Endothelial cell of umbilical vein (primary cell): ENCODE measurements around the gene SPDYE3. TPM values are rescaled to one million over a fixed set of nuclear protein-coding genes. Genes with fewer than 3 reads are reported as not detected.
A peak's percentile ranks its signal among the peaks of the same experiment; 100 is the strongest.

Experiments
- BruUV-seq: library from RNA; stranded (reverse); fragments of 400-500 nt; replicated peaks from 2 replicates; lab custom pipeline; 2021; lab: Mats Ljungman, UMichigan
- CTCF ChIA-PET: fragments of 300-600, 350-600 bp; sonication (Branson Sonifier 250); formaldehyde crosslinking; loops from one replicate; lab custom pipeline; 2021; ENCODE audit warnings: antibody characterized with exemption, inconsistent platforms; lab: Charles Lee
- POLR2A ChIA-PET: fragments of 300-600, 350-600 bp; sonication (Branson Sonifier 250); formaldehyde crosslinking; loops from one replicate; lab custom pipeline; 2021; ENCODE audit warnings: antibody characterized with exemption, inconsistent platforms; lab: Charles Lee
- DNase-seq: peaks from one replicate; pipeline ENCODE4 v3.0.0-alpha.2; 2011; ENCODE audit warnings: low read depth, low spot score
- FAIRE-seq: peaks from 2 replicates; lab custom pipeline; 2011; peaks lifted over from hg19 to GRCh38; lab: Jason Lieb, UNC
- H2AFZ ChIP-seq: 2 replicates; pipeline ENCODE4 v1.6.0; 2012; ENCODE audit warnings: low read depth, low read length, control low read depth, inconsistent platforms
- H3K27ac ChIP-seq: 2 replicates; pipeline ENCODE4 v1.5.1; 2011; ENCODE audit warnings: low read depth, mild to moderate bottlenecking, control low read depth, low read length, moderate library complexity; ENCODE audit not compliant: insufficient read depth
- H3K27me3 ChIP-seq, 2 experiments: 2 replicates each; pipeline versions ENCODE4 v1.6.0 to v1.6.1; 2011; ENCODE audit warnings: low read length in 2 of 2, mixed read lengths in 1 of 2; ENCODE audit not compliant: control insufficient read depth in 2 of 2, insufficient read depth in 2 of 2
- H3K36me3 ChIP-seq, 2 experiments: 2 replicates in 1 of 2; 3 replicates in 1 of 2; pipeline ENCODE4 v1.5.1; 2011; ENCODE audit warnings: low read length in 2 of 2, mild to moderate bottlenecking in 1 of 2, moderate library complexity in 1 of 2; ENCODE audit not compliant: control insufficient read depth in 2 of 2, insufficient read depth in 2 of 2; ENCODE audit errors: extremely low read depth in 1 of 2
- H3K4me1 ChIP-seq: 3 replicates; pipeline ENCODE4 v1.5.1; 2011; ENCODE audit warnings: mild to moderate bottlenecking, low read length; ENCODE audit not compliant: control insufficient read depth, insufficient read depth; ENCODE audit errors: extremely low read depth
- H3K4me2 ChIP-seq: 2 replicates; pipeline ENCODE4 v1.6.1; 2011; ENCODE audit warnings: low read length, control low read depth, mixed read lengths; ENCODE audit not compliant: insufficient read depth
- H3K4me3 ChIP-seq, 3 experiments: fragments of 200-600 bp in 1 of 3; sonication (generic), shearing (Covaris generic) in 1 of 3; replicated peaks in 1 of 3; 2 replicates each; pipeline ENCODE4 v1.5.1; 2011 to 2016; ENCODE audit warnings: control low read depth in 3 of 3, low read length in 3 of 3, mild to moderate bottlenecking in 2 of 3, inconsistent platforms in 1 of 3, low read depth in 1 of 3, moderate library complexity in 1 of 3; ENCODE audit not compliant: insufficient read depth in 1 of 3
- H3K79me2 ChIP-seq: 2 replicates; pipeline ENCODE4 v1.6.0; 2012; ENCODE audit warnings: low read length, inconsistent platforms; ENCODE audit not compliant: control insufficient read depth, insufficient read depth
- H3K9ac ChIP-seq: replicated peaks from 2 replicates; pipeline ENCODE3; 2011; ENCODE audit warnings: low read length, control low read depth; ENCODE audit not compliant: insufficient read depth; ENCODE audit errors: extremely low read depth
- H3K9me1 ChIP-seq: replicated peaks from 3 replicates; pipeline ENCODE4 v1.6.0; 2011; ENCODE audit warnings: mild to moderate bottlenecking, low read length; ENCODE audit not compliant: control insufficient read depth, insufficient read depth; ENCODE audit errors: extremely low read depth
- H3K9me3 ChIP-seq: replicated peaks from 2 replicates; pipeline ENCODE4 v1.5.1; 2012; ENCODE audit warnings: low read length, inconsistent platforms; ENCODE audit not compliant: control insufficient read depth, insufficient read depth
- H4K20me1 ChIP-seq: replicated peaks from 2 replicates; pipeline ENCODE3; 2011; ENCODE audit warnings: mild to moderate bottlenecking, low read length; ENCODE audit not compliant: control insufficient read depth, insufficient read depth; ENCODE audit errors: extremely low read depth
- CTCF ChIP-seq, 2 donors: IDR thresholded peaks; 1 replicate in 1 of 2; 2 replicates in 1 of 2; pipeline ENCODE4 v1.5.1; 2011; ENCODE audit warnings: low read length in 2 of 2, mild to moderate bottlenecking in 2 of 2, moderate library complexity in 2 of 2, control low read depth in 1 of 2, inconsistent platforms in 1 of 2, low read depth in 1 of 2; ENCODE audit not compliant: insufficient read depth in 1 of 2; ENCODE audit errors: extremely low read depth in 1 of 2
- EZH2 ChIP-seq: IDR thresholded peaks from 2 replicates; pipeline ENCODE4 v1.6.1; 2012; ENCODE audit warnings: borderline replicate concordance, low read depth, mild to moderate bottlenecking, moderate library complexity, low read length, inconsistent platforms; ENCODE audit not compliant: severe bottlenecking
- FOS ChIP-seq: IDR thresholded peaks from 2 replicates; pipeline ENCODE4 v1.6.1; 2011; ENCODE audit warnings: mild to moderate bottlenecking, low read length, moderate library complexity, borderline replicate concordance; ENCODE audit not compliant: insufficient read depth
- GATA2 ChIP-seq: IDR thresholded peaks from 2 replicates; pipeline ENCODE4 v1.7.0; 2011; ENCODE audit warnings: low read depth, mild to moderate bottlenecking, moderate library complexity, mixed read lengths, low read length; ENCODE audit not compliant: insufficient read length, insufficient read depth
- JUN ChIP-seq: IDR thresholded peaks from 2 replicates; pipeline ENCODE4 v1.6.1; 2011; ENCODE audit warnings: borderline replicate concordance, low read depth; ENCODE audit not compliant: insufficient read length, insufficient read depth
- MYC ChIP-seq: IDR thresholded peaks from one replicate; pipeline ENCODE4 v1.6.1; 2011; ENCODE audit warnings: mild to moderate bottlenecking, low read depth, low read length
- POLR2A ChIP-seq: IDR thresholded peaks from 2 replicates; pipeline ENCODE4 v1.6.1; 2012; ENCODE audit warnings: low read depth, mild to moderate bottlenecking, control low read depth, low read length
- POLR2AphosphoS5 ChIP-seq: IDR thresholded peaks from 2 replicates; pipeline ENCODE4 v1.6.1; 2012; ENCODE audit warnings: low read depth, mild to moderate bottlenecking, control low read depth, low read length, moderate library complexity; ENCODE audit not compliant: insufficient read depth
- dilution Hi-C: fragments of 300-500 bp; cut with MboI; formaldehyde crosslinking; loops from one replicate; pipeline ENCODE4 v1.15.0; 2019; ENCODE audit warnings: low sequenced_read_pairs; ENCODE audit not compliant: extremely low pct_ligation_motif_present
- intact Hi-C: fragments of 100-400 bp; cut with micrococcal nuclease; formaldehyde crosslinking; loops from one replicate; pipeline ENCODE4 v1.10.0; 2022
- polyA plus RNA-seq, 4 experiments: library from polyadenylated mRNA; depleted of rRNA in 3 of 4; stranded (reverse) in 3 of 4; unstranded in 1 of 4; fragments of >200 nt; gene quantifications; 2 replicates each; pipeline versions ENCODE4 v1.2.1 to v1.2.3, GENCODE V29; 2011 to 2012; ENCODE audit warnings: missing spikeins in 1 of 4
- total RNA-seq: library from RNA; stranded (reverse); gene quantifications from 2 replicates; pipeline ENCODE4 v1.2.3, GENCODE V29; 2021
- TF ChIP-seq, protein P1 (sequence below): IDR thresholded peaks from 2 replicates; pipeline ENCODE4 v1.6.1; 2011; ENCODE audit not compliant: insufficient read depth, insufficient read length

SPDYE3 gene
- total and polyA plus RNA-seq, 2 donors (not counting 3 experiments of a cell fraction or from before 2014, with no cell fraction given), result not detected

GRCh38 chr7:100367251-100367620 is 59.7 kb downstream of the SPDYE3 start:
- dilution Hi-C loops, result no loop called here
- Histone ChIP-seq H3K79me2 (no peaks in the 10 kb centered on the region), H2AFZ (no peak overlapping the region), H3K4me2 (no peak overlapping the region), H3K36me3 (peaks cover 0 to 4% of the 10 kb centered on the region in 2 experiments), H3K9me3 (no peaks in the 10 kb centered on the region), H3K4me3 (no peak overlapping the region), H3K9me1 (no peaks in the 10 kb centered on the region), H4K20me1 (no peaks in the 10 kb centered on the region), H3K9ac (no peak overlapping the region), H3K27ac (no peak overlapping the region), H3K4me1 (no peaks in the 10 kb centered on the region), H3K27me3 (no peaks in the 10 kb centered on the region)
- FAIRE-seq (no peak), DNase-seq (no peak)
- ChIA-PET POLR2A (no interaction called here), CTCF (no interaction called here)
- intact Hi-C loops, result no loop called here
- no TSS peak for BruUV-seq
- TF ChIP-seq POLR2A, result no peak
- TF ChIP-seq POLR2AphosphoS5, result peak; percentile 2

- TF ChIP-seq POLR2A (no peak), JUN (no peak), FOS (no peak), POLR2AphosphoS5 (no peak), EZH2 (no peak), CTCF (IDR thresholded peaks at IDR 0.05; ENCODE audit: extremely low read depth in 1 of 2, insufficient read depth in 1 of 2, low read depth in 1 of 2, low read length in 2 of 2) (no peak), MYC (no peak), GATA2 (no peak)
- TF ChIP-seq, protein P1, sequence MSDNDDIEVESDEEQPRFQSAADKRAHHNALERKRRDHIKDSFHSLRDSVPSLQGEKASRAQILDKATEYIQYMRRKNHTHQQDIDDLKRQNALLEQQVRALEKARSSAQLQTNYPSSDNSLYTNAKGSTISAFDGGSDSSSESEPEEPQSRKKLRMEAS, result no peak
- Histone ChIP-seq H3K9ac (no peak overlapping the region), H3K4me3 (no peak overlapping the region), H3K4me2 (no peak overlapping the region), H3K9me3 (no peaks in the 10 kb centered on the region), H3K4me1 (peaks cover 4% of the 10 kb centered on the region), H3K27me3 (no peaks in the 10 kb centered on the region), H3K79me2 (no peaks in the 10 kb centered on the region), H2AFZ (no peak overlapping the region), H3K36me3 (no peaks in the 10 kb centered on the region), H3K27ac (no peak overlapping the region), H3K9me1 (no peaks in the 10 kb centered on the region), H4K20me1 (no peaks in the 10 kb centered on the region)
- no TSS peak for BruUV-seq
- FAIRE-seq, result no peak
- CTCF ChIA-PET, result no interaction called here
- dilution Hi-C loops (no loop called here), intact Hi-C loops (no loop called here)
- POLR2A ChIA-PET, result no interaction called here
- no peak for DNase-seq
Measured at GRCh38 chr7:100367676-100368613, 60.4 kb downstream of the SPDYE3 start.
